HepG2 (cell line): ENCODE data around the gene LUZP2. TPM values are rescaled to one million over a fixed set of nuclear protein-coding genes. Genes with fewer than 3 reads are reported as not detected.

Source experiments
- ATAC-seq: fragments of 200-7000 bp; cut with Tn5 transposase; 3 replicates; pipeline ENCODE4 v1.9.1; 2020; ENCODE audit warnings: mild to moderate bottlenecking, moderate library complexity
- BruUV-seq: library from RNA; stranded (reverse); fragments of 400-500 nt; replicated peaks from 2 replicates; lab custom pipeline; 2021; lab: Mats Ljungman, UMichigan
- CTCF ChIA-PET: fragments of 300-600 bp; formaldehyde crosslinking; extraction: SDS; loops from one replicate; lab custom pipeline; 2021; ENCODE audit warnings: low total read pairs, inconsistent platforms, low intra/inter-chr PET ratio; lab: Yijun Ruan, JAX
- POLR2A ChIA-PET: fragments of 350-600 bp; sonication (Branson Sonifier 250); formaldehyde crosslinking; loops from one replicate; lab custom pipeline; 2020; ENCODE audit warnings: antibody characterized with exemption, inconsistent platforms; lab: Yijun Ruan, JAX
- DNase-seq: peaks from one replicate; pipeline ENCODE4 v3.0.0-alpha.2; 2015; ENCODE audit warnings: low spot score
- FAIRE-seq: peaks from 3 replicates; lab custom pipeline; 2011; peaks lifted over from hg19 to GRCh38; lab: Jason Lieb, UNC
- H2AFZ ChIP-seq: one replicate; pipeline ENCODE4 v1.6.1; 2011; ENCODE audit warnings: low read length, inconsistent platforms
- H3K27ac ChIP-seq: fragments of 300-600 bp; 3 replicates; pipeline ENCODE4 v1.8.0; 2011; ENCODE audit warnings: mixed run types, mild to moderate bottlenecking, mixed read lengths, low read length, inconsistent platforms; ENCODE audit not compliant: insufficient read depth; ENCODE audit errors: extremely low read length
- H3K27me3 ChIP-seq, 2 experiments: fragments of 200-600 bp in 1 of 2; 2 replicates in 1 of 2; 3 replicates in 1 of 2; pipeline versions ENCODE4 v1.6.0 to v1.8.0; 2011; ENCODE audit warnings: low read length in 2 of 2, mild to moderate bottlenecking in 2 of 2, moderate library complexity in 2 of 2, inconsistent platforms in 1 of 2; ENCODE audit not compliant: insufficient read depth in 2 of 2, control insufficient read depth in 1 of 2
- H3K36me3 ChIP-seq, 2 experiments: fragments of 200-600 bp in 1 of 2; replicated peaks in 1 of 2; 2 replicates in 1 of 2; 3 replicates in 1 of 2; pipeline versions ENCODE4 v1.5.1 to v1.8.0; 2011; ENCODE audit warnings: low read length in 2 of 2, inconsistent platforms in 1 of 2; ENCODE audit not compliant: insufficient read depth in 2 of 2, control insufficient read depth in 1 of 2
- H3K4me1 ChIP-seq: 2 replicates; pipeline ENCODE4 v1.5.1; 2012; ENCODE audit warnings: low read length, inconsistent platforms; ENCODE audit not compliant: insufficient read depth
- H3K4me2 ChIP-seq: 2 replicates; pipeline ENCODE4 v1.6.0; 2011; ENCODE audit warnings: low read depth, low read length, inconsistent platforms
- H3K4me3 ChIP-seq, 3 experiments: fragments of 200-600 bp in 1 of 3; sonication (generic), shearing (Covaris generic) in 1 of 3; replicated peaks in 1 of 3; 2 replicates each; pipeline ENCODE4 v1.5.1; 2011 to 2016; ENCODE audit warnings: low read length in 3 of 3, inconsistent platforms in 2 of 3, low read depth in 2 of 3, mild to moderate bottlenecking in 2 of 3, control low read depth in 1 of 3, mixed read lengths in 1 of 3; ENCODE audit not compliant: insufficient read depth in 1 of 3
- H3K79me2 ChIP-seq: one replicate; pipeline ENCODE4 v1.6.1; 2011; ENCODE audit warnings: low read length, inconsistent platforms; ENCODE audit not compliant: insufficient read depth
- H3K9ac ChIP-seq: 2 replicates; pipeline ENCODE4 v1.6.0; 2011; ENCODE audit warnings: mild to moderate bottlenecking, low read depth, low read length, inconsistent platforms; ENCODE audit not compliant: insufficient read depth
- H3K9me3 ChIP-seq: 2 replicates; pipeline ENCODE4 v1.5.1; 2012; ENCODE audit warnings: mild to moderate bottlenecking, low read length
- H4K20me1 ChIP-seq: 2 replicates; pipeline ENCODE4 v1.6.0; 2011; ENCODE audit warnings: inconsistent platforms, mild to moderate bottlenecking, low read length, moderate library complexity; ENCODE audit not compliant: insufficient read depth
- AGO1 ChIP-seq: fragments of 200-400 bp; formaldehyde crosslinking; IDR thresholded peaks from 2 replicates; pipeline ENCODE4 v1.6.1; 2017; ENCODE audit warnings: mild to moderate bottlenecking, low read depth, low read length, moderate library complexity; ENCODE audit not compliant: poor library complexity, severe bottlenecking
- ATF1 ChIP-seq: IDR thresholded peaks from 2 replicates; pipeline ENCODE4 v1.6.1; 2016; ENCODE audit warnings: mild to moderate bottlenecking, control low read depth
- MIER2 ChIP-seq: IDR thresholded peaks from 2 replicates; pipeline ENCODE4 v1.6.1; 2016; ENCODE audit warnings: missing biosample characterization, missing genetic modification reagents
- MIER3 ChIP-seq: IDR thresholded peaks from 2 replicates; pipeline ENCODE4 v1.6.1; 2016; ENCODE audit warnings: missing compliant biosample characterization, borderline replicate concordance
- MTF2 ChIP-seq: sonication (generic); formaldehyde crosslinking; IDR thresholded peaks from 2 replicates; pipeline ENCODE4 v1.5.0; 2020; ENCODE audit warnings: missing genetic modification reagents, borderline replicate concordance
- NR3C1 ChIP-seq: sonication (generic); formaldehyde crosslinking; IDR thresholded peaks from 2 replicates; pipeline ENCODE4 v1.4.0; 2020; ENCODE audit warnings: missing genetic modification reagents
- NRL ChIP-seq: sonication (generic); formaldehyde crosslinking; IDR thresholded peaks from 2 replicates; pipeline ENCODE4 v1.5.0; 2020; ENCODE audit warnings: missing genetic modification reagents, mild to moderate bottlenecking, moderate library complexity, borderline replicate concordance
- REL ChIP-seq: sonication (generic); formaldehyde crosslinking; conservative IDR thresholded peaks from 2 replicates; pipeline ENCODE4 v1.8.0; 2022; ENCODE audit warnings: mild to moderate bottlenecking, missing genetic modification reagents, moderate library complexity
- U2AF2 ChIP-seq: fragments of 200-400 bp; formaldehyde crosslinking; IDR thresholded peaks from 2 replicates; pipeline ENCODE4 v1.6.1; 2017; ENCODE audit warnings: low read depth, mild to moderate bottlenecking, low read length
- ZNF329 ChIP-seq: sonication (generic); formaldehyde crosslinking; IDR thresholded peaks from 2 replicates; pipeline ENCODE4 v1.9.0; 2021; ENCODE audit warnings: low read depth, mild to moderate bottlenecking, missing genetic modification reagents
- ZNF724P ChIP-seq: sonication (generic); formaldehyde crosslinking; IDR thresholded peaks from 2 replicates; pipeline ENCODE4 v1.8.0; 2022; ENCODE audit warnings: missing genetic modification reagents, borderline replicate concordance
- ZNF879 ChIP-seq: sonication (generic); formaldehyde crosslinking; IDR thresholded peaks from 2 replicates; pipeline ENCODE4 v1.8.1; 2023; ENCODE audit warnings: missing genetic modification reagents
- WGBS: methylation state at CpG from one replicate; pipeline ENCODE4 v1.1.6; 2017; ENCODE audit warnings: low lambda C conversion rate; 5-methylcytosine and 5-hydroxymethylcytosine counted together
- in situ Hi-C: cut with HindIII; loops from 2 replicates; pipeline ENCODE4 v1.10.0; 2017; ENCODE audit warnings: low pct_unique_long_range_greater_than_20kb; ENCODE audit not compliant: extremely low pct_ligation_motif_present
- intact Hi-C: fragments of 100-400 bp; cut with micrococcal nuclease; formaldehyde crosslinking; loops from one replicate; pipeline ENCODE4 v1.10.0; 2022; ENCODE audit not compliant: unreplicated experiment
- polyA plus RNA-seq, 8 experiments: library from polyadenylated mRNA; depleted of rRNA in 3 of 8; stranded (reverse) in 7 of 8; unstranded in 1 of 8; fragments of >200 nt; fragmentation: Illumina TruSeq in 4 of 8; extraction: Trizol in 4 of 8; gene quantifications; 2 replicates each; pipeline versions ENCODE4 v1.2.1 to v1.2.3, GENCODE V29; 2011 to 2016; ENCODE audit warnings: low read depth in 4 of 8, missing spikeins in 1 of 8, mixed read lengths in 1 of 8; ENCODE audit not compliant: insufficient read depth in 1 of 8
- total RNA-seq, 5 experiments: library from RNA; depleted of rRNA; stranded (reverse); fragments of >200 nt; fragmentation: Illumina TruSeq; extraction: Trizol; gene quantifications; 2 replicates each; pipeline ENCODE4 v1.2.3, GENCODE V29; 2016; ENCODE audit warnings: low read depth in 1 of 5
- TF ChIP-seq, protein P1 (sequence below): sonication (generic); formaldehyde crosslinking; IDR thresholded peaks from 2 replicates; pipeline ENCODE4 v1.4.0; 2020; ENCODE audit warnings: missing genetic modification reagents
- TF ChIP-seq, protein P2 (sequence below): sonication (generic); formaldehyde crosslinking; IDR thresholded peaks from 2 replicates; pipeline ENCODE4 v1.8.0; 2022; ENCODE audit warnings: mild to moderate bottlenecking, missing genetic modification reagents, borderline replicate concordance
- TF ChIP-seq, protein P3 (sequence below): sonication (generic); formaldehyde crosslinking; IDR thresholded peaks from 2 replicates; pipeline ENCODE4 v1.9.0; 2022; ENCODE audit warnings: missing genetic modification reagents, mild to moderate bottlenecking, borderline replicate concordance

Gene LUZP2
- total and polyA plus RNA-seq, 2 of the 13 experiments (the other 11 are each of a cell fraction or from before 2014, with no cell fraction given), result not detected

DNA sequence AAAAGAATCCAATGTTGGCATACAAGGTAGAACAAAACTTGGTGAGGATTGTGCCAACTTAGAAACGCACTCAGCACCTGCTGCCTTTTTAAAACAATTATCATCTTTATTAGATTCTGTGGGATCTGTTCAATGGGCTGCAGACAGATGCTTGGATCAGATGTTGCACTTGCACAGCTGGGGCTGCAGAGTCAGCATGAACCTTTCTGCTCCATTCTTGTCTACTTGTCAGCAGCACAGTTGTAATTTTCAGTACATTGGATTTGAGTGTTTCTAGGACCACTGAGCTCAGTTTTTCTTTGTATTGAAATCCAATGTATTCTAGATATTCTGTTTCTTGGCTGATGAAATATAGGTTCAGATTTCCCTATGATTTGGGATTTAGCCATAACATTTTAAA is 164.5 kb downstream of the LUZP2 start:
- no peaks in the 10 kb centered on the region for H4K20me1 ChIP-seq
- DNase-seq (no peak), ATAC-seq (no peak), FAIRE-seq (no peak)
- H3K27ac ChIP-seq, result no peak overlapping the region
- no peaks in the 10 kb centered on the region; the same call in 1 of the 2 replicates for H3K9me3 ChIP-seq
- CTCF ChIA-PET, result no interaction called here
- BruUV-seq, result no TSS peak
- H3K27me3 ChIP-seq, result no peaks in the 10 kb centered on the region
- H3K4me2 ChIP-seq, result no peak overlapping the region
- no peak overlapping the region for H3K9ac ChIP-seq
- H3K79me2 ChIP-seq, result no peaks in the 10 kb centered on the region
- H3K4me1 ChIP-seq, result no peaks in the 10 kb centered on the region
- intact Hi-C loops, result no loop called here
- TF ChIP-seq AGO1, result no peak
- TF ChIP-seq NRL (CRISPR knock-in tag), result no peak
- no peak for TF ChIP-seq ZNF329 (CRISPR knock-in tag)
- no peak for TF ChIP-seq ZNF879 (CRISPR knock-in tag)
- no peak for TF ChIP-seq MIER3 (CRISPR knock-in tag)
- no peak for TF ChIP-seq REL
- TF ChIP-seq ATF1 (CRISPR knock-in tag), result no peak
- no peak for TF ChIP-seq MTF2 (CRISPR knock-in tag)
- TF ChIP-seq, protein P1, sequence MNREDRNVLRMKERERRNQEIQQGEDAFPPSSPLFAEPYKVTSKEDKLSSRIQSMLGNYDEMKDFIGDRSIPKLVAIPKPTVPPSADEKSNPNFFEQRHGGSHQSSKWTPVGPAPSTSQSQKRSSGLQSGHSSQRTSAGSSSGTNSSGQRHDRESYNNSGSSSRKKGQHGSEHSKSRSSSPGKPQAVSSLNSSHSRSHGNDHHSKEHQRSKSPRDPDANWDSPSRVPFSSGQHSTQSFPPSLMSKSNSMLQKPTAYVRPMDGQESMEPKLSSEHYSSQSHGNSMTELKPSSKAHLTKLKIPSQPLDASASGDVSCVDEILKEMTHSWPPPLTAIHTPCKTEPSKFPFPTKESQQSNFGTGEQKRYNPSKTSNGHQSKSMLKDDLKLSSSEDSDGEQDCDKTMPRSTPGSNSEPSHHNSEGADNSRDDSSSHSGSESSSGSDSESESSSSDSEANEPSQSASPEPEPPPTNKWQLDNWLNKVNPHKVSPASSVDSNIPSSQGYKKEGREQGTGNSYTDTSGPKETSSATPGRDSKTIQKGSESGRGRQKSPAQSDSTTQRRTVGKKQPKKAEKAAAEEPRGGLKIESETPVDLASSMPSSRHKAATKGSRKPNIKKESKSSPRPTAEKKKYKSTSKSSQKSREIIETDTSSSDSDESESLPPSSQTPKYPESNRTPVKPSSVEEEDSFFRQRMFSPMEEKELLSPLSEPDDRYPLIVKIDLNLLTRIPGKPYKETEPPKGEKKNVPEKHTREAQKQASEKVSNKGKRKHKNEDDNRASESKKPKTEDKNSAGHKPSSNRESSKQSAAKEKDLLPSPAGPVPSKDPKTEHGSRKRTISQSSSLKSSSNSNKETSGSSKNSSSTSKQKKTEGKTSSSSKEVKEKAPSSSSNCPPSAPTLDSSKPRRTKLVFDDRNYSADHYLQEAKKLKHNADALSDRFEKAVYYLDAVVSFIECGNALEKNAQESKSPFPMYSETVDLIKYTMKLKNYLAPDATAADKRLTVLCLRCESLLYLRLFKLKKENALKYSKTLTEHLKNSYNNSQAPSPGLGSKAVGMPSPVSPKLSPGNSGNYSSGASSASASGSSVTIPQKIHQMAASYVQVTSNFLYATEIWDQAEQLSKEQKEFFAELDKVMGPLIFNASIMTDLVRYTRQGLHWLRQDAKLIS (CRISPR knock-in tag), result no peak
- no peak for TF ChIP-seq U2AF2
- no peak for TF ChIP-seq MIER2
- no peak for TF ChIP-seq NR3C1 (CRISPR knock-in tag)
- TF ChIP-seq, protein P2, sequence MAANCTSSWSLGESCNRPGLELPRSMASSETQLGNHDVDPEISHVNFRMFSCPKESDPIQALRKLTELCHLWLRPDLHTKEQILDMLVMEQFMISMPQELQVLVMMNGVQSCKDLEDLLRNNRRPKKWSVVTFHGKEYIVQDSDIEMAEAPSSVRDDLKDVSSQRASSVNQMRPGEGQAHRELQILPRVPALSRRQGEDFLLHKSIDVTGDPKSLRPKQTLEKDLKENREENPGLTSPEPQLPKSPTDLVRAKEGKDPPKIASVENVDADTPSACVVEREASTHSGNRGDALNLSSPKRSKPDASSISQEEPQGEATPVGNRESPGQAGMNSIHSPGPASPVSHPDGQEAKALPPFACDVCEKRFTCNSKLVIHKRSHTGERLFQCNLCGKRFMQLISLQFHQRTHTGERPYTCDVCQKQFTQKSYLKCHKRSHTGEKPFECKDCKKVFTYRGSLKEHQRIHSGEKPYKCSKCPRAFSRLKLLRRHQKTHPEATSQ (CRISPR knock-in tag), result no peak
- TF ChIP-seq, protein P3, sequence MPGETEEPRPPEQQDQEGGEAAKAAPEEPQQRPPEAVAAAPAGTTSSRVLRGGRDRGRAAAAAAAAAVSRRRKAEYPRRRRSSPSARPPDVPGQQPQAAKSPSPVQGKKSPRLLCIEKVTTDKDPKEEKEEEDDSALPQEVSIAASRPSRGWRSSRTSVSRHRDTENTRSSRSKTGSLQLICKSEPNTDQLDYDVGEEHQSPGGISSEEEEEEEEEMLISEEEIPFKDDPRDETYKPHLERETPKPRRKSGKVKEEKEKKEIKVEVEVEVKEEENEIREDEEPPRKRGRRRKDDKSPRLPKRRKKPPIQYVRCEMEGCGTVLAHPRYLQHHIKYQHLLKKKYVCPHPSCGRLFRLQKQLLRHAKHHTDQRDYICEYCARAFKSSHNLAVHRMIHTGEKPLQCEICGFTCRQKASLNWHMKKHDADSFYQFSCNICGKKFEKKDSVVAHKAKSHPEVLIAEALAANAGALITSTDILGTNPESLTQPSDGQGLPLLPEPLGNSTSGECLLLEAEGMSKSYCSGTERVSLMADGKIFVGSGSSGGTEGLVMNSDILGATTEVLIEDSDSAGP, result no peak
- TF ChIP-seq ZNF724P (CRISPR knock-in tag), result no peak
- H3K36me3 ChIP-seq, result no peaks in the 10 kb centered on the region
- H3K4me3 ChIP-seq, result no peak overlapping the region
- POLR2A ChIA-PET, result no interaction called here
- 0% methylated on average over 1 of the region's 1 CpG for WGBS
- no peak overlapping the region for H2AFZ ChIP-seq
- in situ Hi-C loops, result no loop called here
